HG02798 (cell line): Measurements from ENCODE around the gene PECR.

Experiments
- ATAC-seq: cut with Tn5 transposase; IDR thresholded peaks from one replicate; pipeline ENCODE4 v1.9.1; 2021; ENCODE audit warnings: mild to moderate bottlenecking; ENCODE audit not compliant: unreplicated experiment, poor library complexity

The PECR gene

GRCh38 chr2:216074380-216074779 is 7.2 kb downstream of the PECR start:
- ATAC-seq: no peak

DNA sequence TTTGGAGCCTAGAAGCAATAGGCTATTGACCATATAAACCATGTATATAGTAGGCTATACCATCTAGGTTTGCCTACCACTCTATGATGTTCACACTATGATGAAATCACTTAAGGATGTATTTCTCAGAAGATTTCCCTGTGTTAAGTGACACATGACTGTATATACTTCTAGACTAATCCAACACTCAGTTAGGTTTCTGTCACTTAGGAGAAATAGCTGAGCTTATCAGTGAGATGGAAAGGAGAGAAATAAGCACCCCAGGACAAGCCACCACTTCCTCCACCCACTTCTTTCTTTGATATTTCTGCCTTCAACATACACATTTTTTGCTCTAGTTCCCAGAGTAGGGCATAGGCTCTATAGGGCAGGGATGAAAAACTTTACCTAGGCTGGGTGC is 7.8 kb downstream of the PECR start:
- ATAC-seq: no peak

DNA sequence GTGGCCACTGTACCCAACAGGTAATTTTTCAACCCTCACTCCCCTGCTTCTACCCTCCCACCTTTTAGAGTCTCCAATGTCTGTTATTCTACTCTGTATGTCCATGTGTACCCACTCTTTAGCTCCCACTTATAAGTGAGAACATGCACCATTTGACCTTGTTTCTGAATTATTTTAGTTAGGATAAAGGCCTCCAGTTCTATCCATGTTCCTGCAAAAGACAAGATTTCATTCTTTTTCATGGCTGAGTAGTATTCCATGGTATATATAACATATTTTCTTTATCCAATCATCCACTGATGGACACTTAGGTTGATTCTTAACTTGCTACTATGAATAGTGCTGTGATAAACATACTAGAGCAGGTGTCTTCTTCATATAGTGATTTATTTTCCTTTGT is 9.1 kb downstream of the PECR start:
- ATAC-seq: no peak

DNA sequence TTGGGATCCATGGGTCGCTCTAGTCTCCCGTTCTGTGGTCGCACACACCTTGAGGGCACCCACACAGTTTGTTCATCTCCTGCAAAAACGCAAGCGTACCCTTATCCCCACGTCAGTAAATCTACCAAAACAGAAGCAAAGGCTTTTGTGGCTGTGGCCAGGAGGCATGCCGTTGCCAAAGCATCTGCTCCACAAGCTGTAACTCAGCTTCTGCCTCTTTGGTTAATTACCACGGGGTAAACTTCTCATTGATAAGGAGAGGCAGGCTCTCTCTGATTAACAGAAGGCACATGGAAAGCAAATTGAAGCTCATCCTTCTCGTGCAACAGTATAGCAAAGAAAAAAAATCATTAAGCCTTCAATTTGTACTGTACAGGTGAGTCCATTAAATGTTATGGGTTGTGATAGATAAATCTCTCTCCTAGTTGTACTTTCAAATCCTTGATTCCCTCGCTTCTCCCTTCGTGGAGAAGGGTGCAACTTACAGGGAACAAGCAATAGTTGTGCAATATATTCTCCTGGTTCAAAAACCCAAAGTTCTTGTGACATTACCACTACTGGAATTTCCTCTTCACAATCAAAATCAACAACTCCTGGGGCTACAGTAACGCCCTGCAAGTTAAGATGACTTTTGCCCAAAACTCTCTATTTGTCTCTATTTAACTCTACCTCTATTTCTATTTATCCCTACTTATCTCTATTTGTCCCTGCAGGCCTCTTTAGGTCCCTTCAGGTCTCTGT is 10.3 kb downstream of the PECR start:
- ATAC-seq: no peak

DNA sequence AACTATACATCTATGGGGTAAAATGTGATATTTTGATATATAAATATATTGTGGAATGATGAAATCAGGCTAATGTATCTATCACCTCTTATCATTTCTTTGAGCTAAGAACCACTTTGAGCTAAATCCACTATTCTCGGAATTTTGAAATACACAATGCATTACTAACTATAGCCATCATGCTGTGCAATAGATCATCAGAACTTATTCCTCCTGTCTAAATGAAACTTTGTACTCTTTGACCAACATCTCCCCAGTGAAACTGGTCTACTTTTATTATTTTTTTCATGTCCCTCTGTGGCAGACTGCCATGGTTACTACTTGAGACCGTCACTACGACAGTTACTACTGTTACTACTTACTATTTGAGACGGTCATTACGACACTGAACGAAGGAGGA is 11.4 kb downstream of the PECR start:
- no peak for ATAC-seq

DNA sequence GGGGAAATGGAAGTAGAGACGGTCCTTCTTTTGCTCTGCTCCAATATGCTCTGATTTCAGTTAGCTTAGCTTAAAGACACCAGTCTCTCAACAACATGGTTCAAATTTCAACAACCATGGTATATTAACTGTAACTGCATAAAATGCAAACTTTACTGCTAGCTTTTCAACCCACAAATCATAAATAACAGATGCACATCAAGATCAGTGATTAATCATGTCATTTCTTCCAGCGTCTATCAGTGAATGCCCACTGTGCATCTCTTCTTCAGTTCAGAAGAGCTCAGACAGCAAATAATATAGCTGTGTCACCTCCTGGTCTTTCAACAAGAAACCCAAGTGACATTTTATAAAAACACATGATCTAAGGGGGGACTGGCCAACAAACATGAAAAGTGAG is 12.6 kb downstream of the PECR start:
- ATAC-seq: no peak

DNA sequence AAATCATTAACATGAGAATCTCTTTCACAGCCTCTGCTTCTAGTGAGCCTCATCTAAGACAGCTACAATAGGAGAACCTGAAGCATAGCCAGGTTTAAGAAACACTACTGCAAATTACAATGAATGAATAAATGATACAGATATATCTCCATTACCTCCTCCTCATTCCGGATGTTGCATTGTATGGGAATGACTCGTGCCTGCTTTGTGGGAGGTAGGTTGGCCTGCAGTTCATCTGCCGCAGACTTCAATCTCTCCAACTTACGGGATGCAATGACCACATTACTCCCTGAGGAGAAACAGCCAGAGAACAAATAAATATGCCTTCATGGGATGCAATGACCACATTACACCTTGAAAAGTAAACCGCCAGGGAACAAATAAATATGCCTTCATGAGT is 15.4 kb downstream of the PECR start:
- no peak for ATAC-seq

- ATAC-seq: no peak
Measured at GRCh38 chr2:216064665-216065064, 16.9 kb downstream of the PECR start.

GRCh38 chr2:216064014-216064630 is 17.5 kb downstream of the PECR start:
- no peak for ATAC-seq

GRCh38 chr2:216059233-216059834 is 22.3 kb downstream of the PECR start:
- no peak for ATAC-seq

DNA sequence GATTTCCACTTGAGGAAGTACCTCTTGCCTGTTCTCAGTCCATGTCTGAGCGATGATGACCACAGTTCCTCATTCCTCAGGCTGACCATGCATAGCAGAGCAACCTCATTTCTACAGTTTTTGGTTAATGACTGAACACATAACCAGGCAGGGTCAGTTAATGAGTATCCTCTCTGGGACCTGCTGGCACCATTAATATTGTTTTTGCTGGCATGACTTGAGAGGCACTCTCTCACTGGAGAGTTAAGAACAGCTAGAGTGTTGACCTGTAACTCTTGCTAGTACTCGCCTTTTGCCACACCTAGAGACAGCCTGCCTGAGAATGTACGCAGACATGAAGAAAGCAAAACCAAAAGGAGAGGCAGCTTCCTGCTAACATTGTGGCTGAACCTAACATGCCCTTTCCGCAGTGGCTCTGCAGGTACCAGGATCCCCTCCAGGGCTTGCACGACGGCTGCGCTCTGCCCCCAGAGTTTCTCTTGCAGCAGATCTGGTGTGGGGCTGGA is 23.9 kb downstream of the PECR start:
- ATAC-seq: peak; percentile 89

GRCh38 chr2:216056739-216057138 is 24.9 kb downstream of the PECR start:
- peak; percentile 42 for ATAC-seq

GRCh38 chr2:216055680-216056079 is 25.9 kb downstream of the PECR start:
- ATAC-seq: no peak

GRCh38 chr2:216052420-216052819 is 29.2 kb downstream of the PECR start:
- no peak for ATAC-seq

DNA sequence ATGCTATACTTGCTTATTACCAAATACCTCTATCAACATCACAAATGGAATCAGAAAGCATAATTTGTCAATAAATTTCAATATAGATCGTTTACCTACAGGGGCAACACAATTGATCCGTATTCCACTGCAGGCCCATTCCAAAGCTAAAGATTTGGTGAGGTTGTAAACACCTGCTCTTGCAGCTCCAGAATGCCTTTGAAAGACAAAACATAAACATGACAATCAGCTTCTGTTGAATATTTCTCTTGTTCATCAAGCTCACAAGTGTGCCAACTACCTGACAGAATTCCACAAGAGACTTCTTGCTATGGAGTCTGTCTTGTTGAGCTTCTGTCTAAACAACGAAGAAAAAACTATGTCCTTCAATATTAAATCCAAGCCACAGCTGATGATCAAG is 30.3 kb downstream of the PECR start:
- no peak for ATAC-seq

- ATAC-seq: no peak
Measured at GRCh38 chr2:216049452-216049851, 32.2 kb downstream of the PECR start.

DNA sequence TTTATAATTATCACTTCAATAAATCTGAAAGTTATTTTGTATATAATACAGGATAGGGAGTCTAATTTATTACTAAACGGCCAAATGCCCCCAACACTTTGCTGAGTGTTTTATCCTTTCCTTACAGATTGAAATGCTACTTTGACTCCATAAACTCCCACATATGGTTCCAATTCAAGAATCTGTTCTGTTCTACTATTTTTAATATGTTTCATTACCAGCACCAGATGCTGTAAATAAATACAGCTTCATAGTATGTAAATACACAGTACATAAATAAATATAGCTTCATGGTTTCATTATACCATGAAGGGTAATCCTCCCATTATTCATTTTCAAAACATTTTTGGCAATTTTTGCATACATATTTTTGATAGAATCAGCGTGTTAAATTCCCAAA is 34.2 kb downstream of the PECR start:
- ATAC-seq: no peak

DNA sequence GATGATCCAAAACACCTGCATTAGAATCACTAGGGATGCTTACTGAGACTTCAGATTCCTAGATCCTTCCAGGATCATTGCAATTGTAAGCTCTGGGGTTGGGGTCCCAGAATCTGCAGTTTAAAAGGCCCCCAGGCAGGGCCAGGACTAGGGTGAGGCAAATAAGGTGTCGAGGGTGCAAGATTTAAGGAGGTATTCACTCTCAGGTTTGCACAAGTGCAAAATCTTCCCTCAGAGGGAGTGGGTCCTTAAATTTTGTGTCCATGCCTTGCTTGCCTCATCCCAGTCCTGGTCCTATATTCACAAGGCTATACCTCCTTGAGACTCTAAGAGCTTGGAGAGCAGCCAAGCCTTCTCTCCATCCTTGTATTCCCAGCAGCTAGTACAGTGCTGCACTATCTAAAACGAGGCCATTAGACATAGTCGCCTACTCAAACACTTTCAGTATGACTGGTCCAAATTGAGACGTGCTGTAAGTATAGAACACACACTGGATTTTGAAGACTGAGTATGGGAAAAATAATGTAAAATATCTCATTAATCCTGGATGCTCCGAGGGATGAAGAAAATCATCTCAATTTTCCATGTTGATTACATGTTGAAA is 36.6 kb downstream of the PECR start:
- ATAC-seq: peak; percentile 98

- ATAC-seq: no peak
Measured at GRCh38 chr2:216043949-216044348, 37.7 kb downstream of the PECR start.

DNA sequence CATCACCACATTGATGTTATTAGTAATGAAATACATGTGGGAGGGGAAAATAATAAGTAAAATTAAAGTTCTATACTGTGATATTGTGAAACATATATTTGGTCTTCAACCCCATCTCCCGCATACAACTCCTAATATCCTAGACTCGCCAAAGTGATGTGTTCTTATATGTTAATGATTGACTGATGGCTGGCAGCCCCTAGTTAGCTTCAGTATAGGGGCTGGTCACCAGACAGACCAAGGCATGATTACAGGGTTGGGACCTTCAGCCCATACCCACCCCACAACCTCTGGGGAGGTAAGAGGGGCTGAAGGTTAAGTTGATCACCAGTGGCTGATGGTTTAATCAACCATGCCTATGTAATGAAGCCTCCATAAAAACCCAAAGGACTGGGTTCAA is 40.2 kb downstream of the PECR start:
- no peak for ATAC-seq

DNA sequence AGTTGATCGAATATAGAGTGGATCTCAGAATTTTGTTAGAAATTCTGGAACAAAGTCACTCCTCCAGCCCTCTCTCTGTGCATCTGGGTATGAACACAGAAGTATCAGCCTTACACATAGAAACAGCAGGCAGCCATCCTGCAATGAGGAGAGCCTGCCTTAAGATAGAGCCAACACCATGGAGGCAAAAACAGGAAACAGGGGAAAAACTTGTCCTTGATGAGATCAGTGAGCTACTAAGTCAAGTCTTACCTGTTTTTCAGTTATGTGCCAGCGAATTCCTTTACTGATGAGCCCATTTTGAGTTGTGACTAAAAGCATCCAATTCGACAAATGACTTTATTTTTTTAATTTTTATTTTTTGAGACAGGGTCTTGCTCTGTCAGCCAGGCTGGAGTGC is 41.7 kb downstream of the PECR start:
- no peak for ATAC-seq
